Naive thymus-derived CD4-positive, alpha-beta T cell (primary cell): ENCODE results near the gene KLHL30. TPM values are rescaled to one million over a fixed set of nuclear protein-coding genes. Genes with fewer than 3 reads are reported as not detected.

ENCODE experiments used
- ATAC-seq: fragments of 150-1000 bp; cut with Tn5 transposase; 2 replicates; pipeline ENCODE4 v1.10.0; 2021; ENCODE audit warnings: mild to moderate bottlenecking, moderate library complexity
- CTCF ChIA-PET: fragments of 350-600 bp; sonication (Branson Sonifier 250); formaldehyde crosslinking; loops from one replicate; lab custom pipeline; 2021; ENCODE audit warnings: antibody characterized with exemption; lab: Charles Lee
- POLR2A ChIA-PET: fragments of 350-600 bp; sonication (Branson Sonifier 250); formaldehyde crosslinking; loops from one replicate; lab custom pipeline; 2021; ENCODE audit warnings: antibody characterized with exemption, inconsistent platforms; lab: Charles Lee
- DNase-seq, 9 donors: peaks; one replicate each; pipeline versions ENCODE4 v3.0.0 to v3.0.0-alpha.2; 2020 to 2022; ENCODE audit warnings: mixed read lengths in 1 of 9
- H3K27ac ChIP-seq: one replicate; pipeline ENCODE4 v1.7.0; 2013; ENCODE audit warnings: mild to moderate bottlenecking, low read depth, low read length, moderate library complexity
- H3K27me3 ChIP-seq, 2 donors: one replicate each; pipeline ENCODE4 v1.7.0; 2013; ENCODE audit warnings: low read length in 2 of 2, mild to moderate bottlenecking in 2 of 2, moderate library complexity in 2 of 2; ENCODE audit not compliant: control insufficient read depth in 2 of 2, insufficient read depth in 2 of 2
- H3K36me3 ChIP-seq, 3 experiments: 1 replicate in 2 of 3; 2 replicates in 1 of 3; pipeline ENCODE4 v1.7.0; 2013; ENCODE audit warnings: low read length in 3 of 3, mild to moderate bottlenecking in 3 of 3, moderate library complexity in 1 of 3; ENCODE audit not compliant: insufficient read depth in 3 of 3, control insufficient read depth in 2 of 3
- H3K4me1 ChIP-seq, 2 donors: one replicate each; pipeline ENCODE4 v1.7.0; 2013; ENCODE audit warnings: low read length in 2 of 2, mild to moderate bottlenecking in 2 of 2, moderate library complexity in 1 of 2; ENCODE audit not compliant: control insufficient read depth in 2 of 2, insufficient read depth in 2 of 2
- H3K4me3 ChIP-seq: 2 replicates; pipeline ENCODE4 v1.7.0; 2013; ENCODE audit warnings: mild to moderate bottlenecking, low read length
- H3K9me3 ChIP-seq, 3 experiments: 1 replicate in 2 of 3; 2 replicates in 1 of 3; pipeline ENCODE4 v1.7.0; 2013; ENCODE audit warnings: low read length in 3 of 3; ENCODE audit not compliant: control insufficient read depth in 2 of 3
- H3K27ac Mint-ChIP-seq, 9 donors: one replicate each; pipeline ENCODE4 v1.8.0; 2020 to 2022; ENCODE audit warnings: mixed read lengths in 9 of 9, mild to moderate bottlenecking in 8 of 9, moderate library complexity in 5 of 9, inconsistent platforms in 2 of 9
- H3K27me3 Mint-ChIP-seq, 5 donors: one replicate each; pipeline ENCODE4 v1.8.0; 2021 to 2022; ENCODE audit warnings: mixed read lengths in 5 of 5, mild to moderate bottlenecking in 1 of 5
- H3K36me3 Mint-ChIP-seq, 5 donors: one replicate each; pipeline ENCODE4 v1.8.0; 2020 to 2022; ENCODE audit warnings: mixed read lengths in 5 of 5, mild to moderate bottlenecking in 3 of 5, inconsistent platforms in 1 of 5
- H3K4me1 Mint-ChIP-seq, 7 donors: one replicate each; pipeline ENCODE4 v1.8.0; 2020 to 2022; ENCODE audit warnings: mixed read lengths in 7 of 7, mild to moderate bottlenecking in 3 of 7, inconsistent platforms in 1 of 7
- H3K4me3 Mint-ChIP-seq, 10 donors: one replicate each; pipeline ENCODE4 v1.8.0; 2020 to 2022; ENCODE audit warnings: mild to moderate bottlenecking in 10 of 10, mixed read lengths in 10 of 10, moderate library complexity in 6 of 10, inconsistent platforms in 2 of 10
- H3K9me3 Mint-ChIP-seq, 11 donors: one replicate each; pipeline ENCODE4 v1.8.0; 2020 to 2022; ENCODE audit warnings: mixed read lengths in 11 of 11, mild to moderate bottlenecking in 4 of 11, inconsistent platforms in 1 of 11, moderate library complexity in 1 of 11
- intact Hi-C, 2 donors: fragments of 100-400 bp; cut with micrococcal nuclease; formaldehyde crosslinking; loops; one replicate each; pipeline ENCODE4 v1.15.1; 2023
- polyA plus RNA-seq, 2 donors: library from polyadenylated mRNA; unstranded; fragments of 300-500 nt; fragmentation: Illumina TruSeq; gene quantifications; one replicate each; pipeline ENCODE4 v1.2.3, GENCODE V29; 2021
- total RNA-seq, 6 experiments: library from RNA in 5 of 6; stranded (reverse) in 5 of 6; gene quantifications; 1 replicate in 5 of 6; 2 replicates in 1 of 6; pipeline ENCODE4 v1.2.3 and lab custom pipeline; 2021 to 2026

The KLHL30 gene
- total and polyA plus RNA-seq, 7 experiments from 2014 or later = not detected

DNA sequence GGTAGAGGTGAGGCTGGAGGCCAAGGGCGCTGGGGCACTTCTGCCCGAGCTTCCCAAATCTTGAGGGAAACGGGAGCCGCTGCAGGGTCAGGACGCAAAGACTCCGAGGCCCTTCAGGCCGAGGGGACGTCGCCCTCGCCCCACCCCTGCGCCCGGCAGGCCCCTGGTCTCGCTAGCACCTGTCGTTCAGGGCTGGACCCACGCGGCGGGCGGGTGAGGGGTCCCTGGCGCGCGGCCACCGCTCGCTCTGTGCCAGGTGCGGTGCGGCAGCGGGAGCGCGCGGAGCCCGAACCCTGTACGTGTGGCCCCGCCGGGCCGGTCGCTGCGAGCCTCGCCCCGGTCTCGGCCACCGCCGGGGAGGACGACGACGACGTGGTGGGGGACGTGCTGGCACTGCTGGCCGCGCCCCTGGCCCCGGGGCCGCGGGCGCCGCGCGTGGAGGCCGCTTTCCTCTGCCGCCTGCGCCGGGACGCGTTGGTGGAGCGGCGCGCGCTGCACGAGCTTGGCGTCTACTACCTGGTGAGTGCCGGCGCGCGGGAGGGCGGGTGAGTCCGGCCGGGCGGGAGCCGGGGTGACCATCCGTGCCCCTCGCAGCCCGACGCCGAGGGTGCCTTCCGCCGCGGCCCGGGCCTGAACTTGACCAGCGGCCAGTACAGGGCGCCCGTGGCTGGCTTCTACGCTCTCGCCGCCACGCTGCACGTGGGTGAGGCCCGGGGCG is 25.2 kb downstream of the KLHL30 start:
- intact Hi-C loops = no loop called here

DNA sequence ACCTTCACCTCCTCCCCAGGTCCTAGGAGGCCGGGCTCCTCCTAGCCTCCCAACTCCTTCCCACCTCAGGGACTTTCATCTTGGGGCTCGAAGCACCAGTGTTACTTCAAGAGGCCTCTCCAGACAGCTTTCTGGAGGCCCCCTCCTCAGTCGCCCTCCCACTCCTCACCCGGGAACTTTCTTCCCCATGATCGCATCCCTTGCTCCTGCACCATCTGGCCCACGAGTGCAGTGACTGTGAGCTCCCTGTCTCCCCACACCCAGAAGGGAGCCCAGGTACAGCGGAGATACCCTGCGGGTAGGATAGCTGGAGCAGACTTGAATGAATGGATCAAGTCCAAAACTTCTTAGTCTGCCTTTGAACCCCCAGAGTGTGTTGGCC is 26.4 kb downstream of the KLHL30 start:
- peak overlapping the region in 1 of 9 donors; percentile 0 for H3K27ac Mint-ChIP-seq

More for the DNA sequence above, 25.2 kb downstream of the KLHL30 start:
- Mint-ChIP-seq H3K36me3 (peaks cover 0 to 3% (median 2%) of the 10 kb centered on the region in 5 donors), H3K27me3 (peaks cover 17 to 35% (median 24%) of the 10 kb centered on the region in 5 donors), H3K4me3 (no peak overlapping the region), H3K4me1 (peaks cover 0 to 16% (median 6%) of the 10 kb centered on the region in 7 donors), H3K9me3 (no peaks in the 10 kb centered on the region), H3K27ac (no peak overlapping the region)
- Histone ChIP-seq H3K4me3 (no peak overlapping the region), H3K27me3 (no peaks in the 10 kb centered on the region), H3K9me3 (no peaks in the 10 kb centered on the region), H3K36me3 (peaks cover 0 to 9% (median 0%) of the 10 kb centered on the region in 3 experiments), H3K27ac (no peak overlapping the region), H3K4me1 (peaks cover 0 to 11% of the 10 kb centered on the region in 2 donors)
- ChIA-PET CTCF (no interaction called here), POLR2A (no interaction called here)
- DNase-seq (no peak), ATAC-seq (no peak)

DNA sequence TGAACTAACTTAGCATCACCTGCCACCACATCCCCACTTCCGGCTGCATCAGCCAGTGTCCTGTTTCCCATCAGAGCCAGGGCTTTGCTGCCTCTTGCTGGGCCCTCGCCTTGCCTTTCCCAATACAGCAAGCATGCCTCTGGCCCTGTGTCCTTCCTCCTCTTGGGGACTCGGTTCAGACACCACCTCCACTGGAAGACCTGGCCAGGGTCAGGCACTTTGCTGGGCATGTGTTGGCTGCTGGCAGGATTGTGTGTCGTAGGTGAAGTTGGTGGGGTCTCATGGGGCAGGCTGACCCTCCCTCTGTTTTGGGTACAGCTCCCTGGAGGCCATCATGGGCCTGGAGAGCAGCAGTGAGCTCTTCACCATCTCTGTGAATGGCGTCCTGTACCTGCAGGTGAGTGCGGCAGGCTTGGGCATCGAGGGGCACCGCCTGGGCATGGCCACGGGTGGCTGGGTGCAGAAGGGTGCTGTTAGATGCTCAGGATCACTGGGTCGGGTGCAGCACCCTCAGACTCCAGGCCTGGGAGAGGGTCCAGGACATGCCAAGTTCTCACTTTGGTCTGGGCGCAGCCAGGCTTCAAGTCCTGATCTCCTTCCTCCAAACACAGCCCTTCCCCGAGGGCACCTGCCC is 26.9 kb downstream of the KLHL30 start:
- Mint-ChIP-seq H3K4me3 (peak overlapping the region in 1 of 10 donors; percentile 63), H3K9me3 (no peaks in the 10 kb centered on the region), H3K27me3 (peaks cover 10 to 27% (median 16%) of the 10 kb centered on the region in 5 donors), H3K27ac (peak overlapping the region in 1 of 9 donors; percentile 0), H3K36me3 (peaks cover 0 to 18% (median 4%) of the 10 kb centered on the region in 5 donors), H3K4me1 (peaks cover 0 to 9% (median 0%) of the 10 kb centered on the region in 7 donors)
- Histone ChIP-seq H3K9me3 (no peaks in the 10 kb centered on the region), H3K4me3 (no peak overlapping the region), H3K27me3 (no peaks in the 10 kb centered on the region), H3K27ac (no peak overlapping the region), H3K4me1 (no peaks in the 10 kb centered on the region), H3K36me3 (peaks cover 0 to 27% (median 4%) of the 10 kb centered on the region in 3 experiments)
- CTCF ChIA-PET = interaction anchor here (0.6 kb wide), 1 partner anchor 165 kb away, joined by 4 read pairs; no protein-coding TSS in a partner anchor
- intact Hi-C loops = no loop called here
- DNase-seq (no peak), ATAC-seq (no peak)
- POLR2A ChIA-PET = no interaction called here

More for the DNA sequence above, 26.4 kb downstream of the KLHL30 start:
- Histone ChIP-seq H3K36me3 (peaks cover 0 to 22% (median 3%) of the 10 kb centered on the region in 3 experiments), H3K9me3 (no peaks in the 10 kb centered on the region), H3K27me3 (no peaks in the 10 kb centered on the region), H3K4me1 (peaks cover 0 to 3% of the 10 kb centered on the region in 2 donors), H3K27ac (no peak overlapping the region), H3K4me3 (no peak overlapping the region)
- intact Hi-C loops = no loop called here
- no peak for DNase-seq
- Mint-ChIP-seq H3K4me3 (peak overlapping the region in 2 of 10 donors; percentile 19 to 47), H3K27me3 (peaks cover 10 to 27% (median 19%) of the 10 kb centered on the region in 5 donors), H3K9me3 (no peaks in the 10 kb centered on the region), H3K36me3 (peaks cover 0 to 15% (median under 1%) of the 10 kb centered on the region in 5 donors), H3K4me1 (peaks cover 0 to 10% (median 0%) of the 10 kb centered on the region in 7 donors)
- CTCF ChIA-PET = interaction anchor here (0.6 kb wide), 1 partner anchor 165 kb away, joined by 4 read pairs; no protein-coding TSS in a partner anchor
- no peak for ATAC-seq
- POLR2A ChIA-PET = no interaction called here

DNA sequence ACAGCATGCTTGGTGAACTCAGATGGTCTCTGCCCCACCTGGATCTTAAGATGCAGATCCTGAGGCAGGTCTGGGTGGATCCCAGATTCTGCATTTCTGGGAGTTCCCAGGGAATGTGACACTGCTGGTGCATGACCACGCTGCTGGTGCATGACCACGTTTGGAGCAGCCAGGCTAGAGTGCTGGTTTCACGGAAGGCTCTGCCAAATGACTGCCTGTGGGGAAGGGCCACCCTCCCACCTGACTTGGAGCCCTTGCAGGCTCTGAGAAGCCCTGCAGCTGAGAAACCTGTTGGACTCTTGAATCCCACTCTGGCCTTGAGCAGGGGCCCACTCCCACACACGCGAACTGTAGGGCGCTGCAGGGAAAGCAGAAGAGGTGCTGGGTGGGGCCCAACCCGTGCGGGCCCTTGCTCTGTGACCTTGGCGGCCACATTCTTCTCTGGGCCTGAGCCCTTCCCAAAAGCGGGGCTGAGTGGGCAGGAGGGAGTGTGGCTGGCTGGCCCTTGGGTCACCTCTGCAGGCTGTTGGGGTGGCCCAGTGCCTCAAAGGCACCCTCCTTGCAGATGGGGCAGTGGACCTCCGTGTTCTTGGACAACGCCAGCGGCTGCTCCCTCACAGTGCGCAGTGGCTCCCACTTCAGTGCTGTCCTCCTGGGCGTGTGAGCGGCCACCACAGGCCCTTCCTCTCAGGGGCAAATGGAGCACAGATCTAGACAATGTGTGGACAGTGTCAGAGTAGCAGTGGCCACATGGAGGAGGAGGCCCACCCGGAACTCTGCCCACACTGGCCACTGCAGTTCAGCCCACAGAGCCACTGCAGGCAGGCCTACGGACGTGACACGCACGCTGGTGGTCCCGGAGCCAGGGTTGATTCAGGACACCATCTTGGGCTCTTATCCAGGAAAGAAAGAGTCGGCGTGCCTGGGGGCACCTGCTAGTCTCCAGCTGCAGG is 28.2 kb downstream of the KLHL30 start:
- H3K27ac Mint-ChIP-seq = no peak overlapping the region
- Histone ChIP-seq H3K4me1 (no peaks in the 10 kb centered on the region), H3K36me3 (peaks cover 0 to 37% (median 11%) of the 10 kb centered on the region in 3 experiments), H3K4me3 (no peak overlapping the region), H3K27me3 (no peaks in the 10 kb centered on the region), H3K27ac (no peak overlapping the region), H3K9me3 (no peaks in the 10 kb centered on the region)
- POLR2A ChIA-PET = interaction anchor here (1.0 kb wide), 1 partner anchor 12 kb away, joined by 3 read pairs; no protein-coding TSS in a partner anchor
- CTCF ChIA-PET = no interaction called here
- H3K27me3 Mint-ChIP-seq = peaks cover 10 to 19% (median 11%) of the 10 kb centered on the region in 5 donors
- no peak overlapping the region for H3K4me3 Mint-ChIP-seq
- H3K9me3 Mint-ChIP-seq = no peaks in the 10 kb centered on the region
- H3K36me3 Mint-ChIP-seq = peaks cover 2 to 23% (median 6%) of the 10 kb centered on the region in 5 donors
- DNase-seq = no peak
- intact Hi-C loops = no loop called here
- peaks cover 0 to 8% (median 0%) of the 10 kb centered on the region in 7 donors for H3K4me1 Mint-ChIP-seq
- ATAC-seq = peak; percentile 10

DNA sequence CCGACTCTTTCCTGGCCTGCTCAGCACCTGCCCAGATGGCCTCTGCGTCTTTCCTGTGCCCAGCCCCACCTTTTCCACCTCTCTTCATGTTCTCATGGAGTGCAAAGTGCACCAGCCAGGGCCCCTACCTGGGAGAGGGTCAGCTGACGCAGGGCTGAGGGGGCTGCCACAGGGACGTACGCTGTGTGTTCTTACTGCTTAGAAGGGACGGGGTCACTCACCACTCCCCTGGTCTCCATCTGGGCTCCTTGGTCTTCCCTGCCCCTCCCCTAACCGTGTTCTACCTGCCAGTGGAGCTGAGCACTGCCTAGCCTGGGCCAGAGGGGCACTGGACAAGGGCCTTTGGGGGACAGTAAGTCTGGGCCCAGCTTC is 28.9 kb downstream of the KLHL30 start:
- ChIA-PET CTCF (no interaction called here), POLR2A (interaction anchor here (1.0 kb wide), 1 partner anchor 11 kb away, joined by 3 read pairs; no protein-coding TSS in a partner anchor)
- H3K36me3 Mint-ChIP-seq = peaks cover 2 to 25% (median 7%) of the 10 kb centered on the region in 5 donors
- Histone ChIP-seq H3K27me3 (no peaks in the 10 kb centered on the region), H3K27ac (no peak overlapping the region), H3K4me3 (no peak overlapping the region), H3K4me1 (no peaks in the 10 kb centered on the region), H3K9me3 (no peaks in the 10 kb centered on the region), H3K36me3 (peaks cover 0 to 44% (median 11%) of the 10 kb centered on the region in 3 experiments)
- peaks cover 10 to 14% (median 11%) of the 10 kb centered on the region in 5 donors for H3K27me3 Mint-ChIP-seq
- no peak overlapping the region for H3K27ac Mint-ChIP-seq
- no peak overlapping the region for H3K4me3 Mint-ChIP-seq
- ATAC-seq (no peak), DNase-seq (no peak)
- H3K4me1 Mint-ChIP-seq = peaks cover 0 to 8% (median 0%) of the 10 kb centered on the region in 7 donors
- no peaks in the 10 kb centered on the region for H3K9me3 Mint-ChIP-seq
- intact Hi-C loops = no loop called here

DNA sequence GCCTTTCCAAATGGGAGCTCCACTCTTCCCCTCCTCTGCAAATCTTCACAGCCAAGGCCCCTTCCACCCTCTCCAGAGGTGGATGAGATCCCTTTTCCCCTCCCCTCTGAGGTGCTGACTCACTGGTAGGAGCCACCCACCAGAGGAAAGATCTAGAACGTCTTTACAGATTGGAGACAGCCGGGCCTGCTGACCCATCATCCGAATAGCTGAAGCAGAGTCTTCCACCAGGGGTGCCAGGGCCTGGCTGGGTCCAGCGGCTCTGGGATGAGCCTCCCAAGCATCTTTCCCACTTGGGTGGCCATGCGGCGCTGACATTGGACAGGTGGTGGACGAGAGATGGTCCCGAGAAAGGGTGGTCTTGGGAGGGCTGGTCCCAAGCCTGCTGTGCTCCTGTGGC is 29.3 kb downstream of the KLHL30 start:
- intact Hi-C loops = no loop called here
- Mint-ChIP-seq H3K27me3 (peaks cover 10 to 14% (median 11%) of the 10 kb centered on the region in 5 donors), H3K4me3 (no peak overlapping the region), H3K27ac (no peak overlapping the region), H3K36me3 (peaks cover 3 to 29% (median 12%) of the 10 kb centered on the region in 5 donors), H3K4me1 (peaks cover 0 to 8% (median 0%) of the 10 kb centered on the region in 7 donors), H3K9me3 (no peaks in the 10 kb centered on the region)
- ChIA-PET POLR2A (interaction anchor here (1.0 kb wide), 1 partner anchor 11 kb away, joined by 3 read pairs; no protein-coding TSS in a partner anchor), CTCF (no interaction called here)
- Histone ChIP-seq H3K4me1 (no peaks in the 10 kb centered on the region), H3K9me3 (no peaks in the 10 kb centered on the region), H3K4me3 (no peak overlapping the region), H3K27ac (no peak overlapping the region), H3K36me3 (peaks cover 0 to 48% (median 15%) of the 10 kb centered on the region in 3 experiments), H3K27me3 (no peaks in the 10 kb centered on the region)
- DNase-seq (no peak), ATAC-seq (no peak)
